C1 segment of cervical spinal cord (tissue), 14 donors: Measurements from ENCODE around the gene PTPRM.

ENCODE experiments used
- DNase-seq, 14 donors: peaks; one replicate each; lab custom pipeline; 2025; lab: John Stamatoyannopoulos, UW

PTPRM gene

GRCh38 chr18:8163286-8163959 lies 596.3 kb downstream of the PTPRM start:
- peak in 1 of 14 donors; percentile 8 for DNase-seq

GRCh38 chr18:8165095-8165494 lies 598.0 kb downstream of the PTPRM start:
- DNase-seq: no peak

GRCh38 chr18:8167026-8167425 lies 599.9 kb downstream of the PTPRM start:
- no peak for DNase-seq

GRCh38 chr18:8167673-8168072 lies 600.6 kb downstream of the PTPRM start:
- DNase-seq: no peak

DNA sequence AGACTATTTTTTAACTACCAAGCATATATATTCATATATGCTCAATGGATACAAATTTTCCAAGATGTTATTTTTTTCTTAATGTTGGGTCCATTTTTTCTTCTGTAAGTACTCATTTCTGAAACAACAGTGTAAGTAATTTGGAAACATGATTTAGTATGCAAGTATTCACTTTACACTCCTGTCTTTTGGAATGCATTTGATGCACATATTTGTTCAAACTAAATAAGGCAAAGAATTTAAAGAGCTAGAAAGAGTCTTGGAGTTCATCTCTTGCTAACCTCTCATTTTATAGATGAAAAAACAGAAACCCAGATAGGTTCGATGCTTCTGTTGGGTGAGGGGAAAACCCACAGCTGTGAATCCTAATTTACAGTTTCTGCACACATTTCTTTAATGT lies 602.6 kb downstream of the PTPRM start:
- DNase-seq: no peak

GRCh38 chr18:8174771-8175170 lies 607.7 kb downstream of the PTPRM start:
- DNase-seq: no peak

GRCh38 chr18:8175501-8176061 lies 608.5 kb downstream of the PTPRM start:
- no peak for DNase-seq

DNA sequence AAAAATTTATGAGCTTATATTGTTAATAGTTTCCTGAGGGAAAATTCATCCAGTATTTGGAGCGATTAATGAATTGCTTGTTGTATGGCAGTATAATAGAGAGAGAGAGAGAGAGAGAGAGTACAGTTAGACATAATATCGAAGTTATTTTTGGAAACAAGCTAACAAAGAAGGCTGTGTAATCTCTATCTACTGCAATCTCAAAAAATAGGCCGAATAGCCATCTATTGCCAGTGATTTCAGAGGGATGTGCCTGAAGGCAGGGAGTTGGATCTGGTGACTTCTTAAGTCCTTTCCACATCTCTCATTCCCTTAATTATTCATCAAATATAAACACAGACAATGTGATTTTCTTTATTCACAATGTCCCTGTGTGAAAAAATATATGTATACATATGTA lies 609.0 kb downstream of the PTPRM start:
- no peak for DNase-seq

DNA sequence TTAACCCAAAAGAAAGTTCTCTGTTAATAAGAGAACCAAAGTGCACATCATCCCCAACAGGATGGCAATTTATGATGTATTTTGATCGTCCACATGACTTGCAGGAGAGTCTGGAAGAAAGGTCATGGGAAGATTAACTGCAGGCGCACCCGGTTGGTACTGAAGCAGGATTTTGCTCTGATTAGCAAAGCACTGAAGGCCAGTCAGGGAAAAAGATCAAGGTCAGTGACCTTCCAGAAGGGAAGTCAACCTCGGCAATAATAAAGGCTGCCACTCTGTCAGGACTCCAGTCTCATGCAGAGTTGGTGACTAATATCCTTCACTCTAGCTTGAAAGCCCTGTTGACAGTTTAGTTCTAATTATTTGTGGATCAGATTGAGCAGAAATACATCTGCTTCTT lies 609.4 kb downstream of the PTPRM start:
- DNase-seq: no peak

GRCh38 chr18:8177330-8178016 lies 610.4 kb downstream of the PTPRM start:
- no peak for DNase-seq

DNA sequence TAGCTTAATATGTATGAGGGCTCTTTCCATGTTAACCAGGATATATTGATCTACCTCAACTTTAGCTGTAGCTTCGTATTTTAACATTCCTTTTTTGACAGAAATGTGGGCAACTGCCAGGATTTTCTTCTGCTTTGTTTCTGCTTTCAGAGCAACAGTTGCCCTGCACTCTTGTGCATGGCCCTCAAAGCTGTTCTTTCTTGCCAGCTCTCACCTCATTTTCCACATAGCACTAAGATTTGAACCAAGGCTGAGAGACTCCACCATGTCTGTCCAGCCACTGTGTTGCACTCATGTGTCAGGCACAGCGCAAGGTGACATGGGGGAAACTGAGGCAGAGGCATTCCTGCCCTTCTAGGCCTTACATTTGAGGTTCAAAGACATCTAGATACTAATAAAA lies 619.3 kb downstream of the PTPRM start:
- DNase-seq: no peak

- no peak for DNase-seq
Observed at GRCh38 chr18:8188184-8188583, 621.1 kb downstream of the PTPRM start.

GRCh38 chr18:8190980-8191379 lies 623.9 kb downstream of the PTPRM start:
- no peak for DNase-seq

- DNase-seq: no peak
Observed at GRCh38 chr18:8194431-8194830, 627.3 kb downstream of the PTPRM start.

DNA sequence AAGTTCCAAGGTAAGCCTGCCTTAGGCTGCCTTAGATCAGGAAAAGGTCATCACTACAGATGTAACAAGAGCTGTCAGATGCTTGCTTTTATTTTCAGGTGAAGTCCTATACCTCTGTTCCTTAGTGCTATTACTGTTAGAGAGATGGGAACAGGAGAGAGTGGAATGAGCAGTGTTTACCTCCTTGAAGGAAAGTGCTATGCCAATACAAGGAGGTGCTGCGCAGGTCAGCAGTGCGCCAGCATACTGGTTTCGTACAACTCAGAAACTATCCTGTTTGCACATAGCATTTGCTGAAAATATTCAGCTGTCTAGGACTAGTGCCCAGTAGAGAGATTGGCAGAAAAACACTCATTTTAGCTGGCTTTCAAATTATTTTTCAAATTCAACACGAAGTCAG lies 629.1 kb downstream of the PTPRM start:
- no peak for DNase-seq

- no peak for DNase-seq
Observed at GRCh38 chr18:8197499-8197898, 630.4 kb downstream of the PTPRM start.

DNA sequence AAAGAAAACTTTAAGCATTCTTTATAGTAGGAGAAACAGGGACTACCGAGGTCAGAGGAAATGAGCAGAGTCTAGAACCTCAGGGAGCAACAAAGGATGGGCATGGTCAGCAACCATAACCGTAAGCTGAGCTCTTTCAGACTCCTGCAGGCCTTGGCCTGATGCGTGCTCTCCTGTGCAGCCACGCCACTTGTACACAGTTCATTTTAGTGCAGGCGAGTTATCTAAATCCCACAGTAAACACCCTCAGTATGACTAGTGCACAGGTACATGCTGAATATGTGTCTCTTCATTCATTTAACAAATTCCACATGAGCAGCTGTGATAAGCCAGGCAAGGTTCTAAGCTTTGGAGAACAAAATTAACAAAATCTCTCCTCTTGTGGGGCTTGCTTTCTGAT lies 640.9 kb downstream of the PTPRM start:
- DNase-seq: no peak

GRCh38 chr18:8208716-8209115 lies 641.6 kb downstream of the PTPRM start:
- DNase-seq: no peak

DNA sequence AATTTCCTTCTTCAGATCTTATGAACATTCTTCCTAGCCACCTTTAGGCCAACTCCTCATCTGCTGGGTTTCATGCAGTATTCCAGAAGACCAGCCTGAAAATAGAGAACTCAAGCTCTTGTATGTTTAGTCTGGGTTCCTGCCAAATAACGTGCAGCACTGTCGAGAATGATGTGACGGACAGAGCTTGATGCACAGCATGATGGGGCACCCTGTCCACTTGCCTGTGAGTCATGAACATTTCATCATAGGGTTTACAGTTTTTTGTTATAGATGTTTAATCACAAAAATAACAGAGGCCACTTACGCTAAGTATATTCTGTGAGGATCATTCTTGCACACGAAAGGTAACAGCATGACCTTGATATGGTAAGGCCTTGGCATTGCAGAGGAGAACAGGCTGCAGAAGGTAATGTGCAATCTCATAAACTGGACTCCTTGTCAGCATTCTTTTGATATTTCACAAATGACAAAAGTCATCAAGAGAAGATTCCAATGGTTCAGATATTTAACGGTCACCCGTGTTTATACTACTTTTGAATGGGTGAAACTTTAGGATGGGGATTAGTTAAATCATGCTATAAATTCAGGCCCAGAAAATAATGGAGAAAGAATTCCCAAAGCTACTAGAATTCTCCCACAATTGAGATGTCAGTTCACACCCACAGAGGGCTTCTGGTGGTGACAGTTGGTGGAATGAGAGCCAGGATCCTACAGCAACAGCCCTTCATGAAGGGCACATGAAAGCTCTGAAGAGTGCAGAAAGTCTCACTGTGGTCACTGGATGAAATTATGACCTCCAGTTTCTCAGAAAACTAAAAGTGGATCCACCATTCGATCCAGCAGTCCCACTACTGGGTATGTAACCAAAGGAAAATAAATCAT lies 646.0 kb downstream of the PTPRM start:
- DNase-seq: no peak

DNA sequence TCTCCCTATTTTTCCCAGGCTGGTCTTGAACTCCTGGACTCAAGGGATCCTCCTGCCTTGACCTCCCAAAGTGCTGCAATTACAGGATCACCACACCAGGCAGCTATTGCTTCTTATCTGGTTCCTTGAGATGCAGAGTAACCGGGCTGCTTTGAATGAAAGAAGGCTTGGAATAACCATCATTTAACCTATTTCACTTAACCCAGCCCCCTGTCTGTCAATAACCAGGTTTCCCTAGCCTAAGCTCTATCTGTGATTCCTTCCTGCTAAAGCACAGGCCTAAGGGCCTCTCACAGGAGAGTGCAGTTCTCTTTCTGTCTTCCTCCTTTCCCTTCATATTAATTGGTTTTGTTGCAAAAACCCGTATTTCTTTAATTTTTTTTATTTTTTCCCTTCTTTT lies 648.6 kb downstream of the PTPRM start:
- DNase-seq: no peak

DNA sequence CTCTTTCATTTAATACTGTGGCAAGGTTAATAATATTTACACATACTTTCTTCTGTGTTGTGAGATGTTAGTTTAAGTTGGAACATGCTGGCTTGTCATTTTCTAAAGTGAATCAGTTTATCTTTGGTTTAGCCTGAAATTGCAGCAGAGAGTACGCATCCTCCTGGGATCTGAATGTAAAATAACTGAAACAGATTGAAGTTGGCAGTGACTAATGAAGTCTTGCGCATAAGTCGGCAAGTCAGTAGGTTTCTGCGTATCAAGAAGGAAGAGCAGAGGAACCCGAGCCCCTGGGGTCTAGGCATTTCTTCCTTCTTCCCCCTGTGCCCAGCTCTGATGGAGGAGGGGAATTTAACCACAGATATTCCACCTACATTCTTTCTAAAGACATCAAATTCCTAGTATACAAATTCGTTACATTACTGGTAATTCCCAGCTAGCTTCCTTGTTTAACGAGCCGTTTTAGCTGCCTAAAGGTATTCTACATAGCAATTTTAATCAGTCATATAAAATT lies 650.0 kb downstream of the PTPRM start:
- no peak for DNase-seq

DNA sequence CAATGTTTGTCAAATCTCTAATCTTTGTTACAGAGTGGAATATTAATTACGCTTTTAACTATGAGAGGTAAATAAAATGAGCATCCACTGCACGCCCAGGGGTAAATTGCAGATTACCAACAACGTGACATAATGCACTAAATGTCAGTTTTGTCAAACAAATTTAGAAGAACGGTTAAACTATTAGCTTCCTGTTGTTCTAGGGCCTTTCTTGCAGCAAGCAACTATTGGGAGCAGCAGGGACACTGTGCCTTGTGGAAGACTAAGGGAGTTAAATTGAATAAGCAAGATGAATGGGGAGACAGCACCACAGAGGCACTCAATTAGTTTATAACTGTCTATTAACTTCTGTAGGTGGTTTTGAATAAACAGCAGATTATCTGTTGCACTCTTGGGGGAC lies 651.1 kb downstream of the PTPRM start:
- no peak for DNase-seq
